GM12892 (cell line): ENCODE measurements around the gene CT47B1.

Experiments used
- POLR2A ChIP-seq: IDR thresholded peaks from 2 replicates; pipeline ENCODE4 v1.6.1; 2011; ENCODE audit warnings: low read depth, low read length, control low read depth
- TAF1 ChIP-seq: IDR thresholded peaks from 2 replicates; pipeline ENCODE4 v1.6.1; 2011; ENCODE audit warnings: low read depth, mild to moderate bottlenecking, control low read depth, low read length, borderline replicate concordance

GRCh38 chrX:120825146-120825545, 50.5 kb downstream of the CT47B1 start:
- TF ChIP-seq TAF1: no peak
- no peak for TF ChIP-seq POLR2A
